Activated CD8-positive, alpha-beta T cell treated with anti-CD3 and anti-CD28 coated beads for 36 hours (primary cell): Measurements from ENCODE around the gene PRSS33. TPM values are rescaled to one million over a fixed set of nuclear protein-coding genes. Genes with fewer than 3 reads are reported as not detected.

Source experiments
- ATAC-seq: fragments of 200-7000 bp; cut with Tn5 transposase; one replicate; pipeline ENCODE4 v1.10.0; 2021; ENCODE audit warnings: mild to moderate bottlenecking, moderate library complexity
- CTCF ChIA-PET: fragments of 350-600 bp; sonication (Branson Sonifier 250); formaldehyde crosslinking; loops from one replicate; lab custom pipeline; 2021; ENCODE audit warnings: antibody characterized with exemption; lab: Charles Lee
- POLR2A ChIA-PET: fragments of 350-600 bp; sonication (Branson Sonifier 250); formaldehyde crosslinking; loops from one replicate; lab custom pipeline; 2021; ENCODE audit warnings: antibody characterized with exemption; lab: Charles Lee
- DNase-seq: peaks from one replicate; pipeline ENCODE4 v3.0.0-alpha.2; 2020
- H3K27ac Mint-ChIP-seq: one replicate; pipeline ENCODE4 v1.8.0; 2021; ENCODE audit warnings: mild to moderate bottlenecking, mixed read lengths
- H3K27me3 Mint-ChIP-seq: one replicate; pipeline ENCODE4 v1.8.0; 2021; ENCODE audit warnings: mixed read lengths
- H3K36me3 Mint-ChIP-seq: one replicate; pipeline ENCODE4 v1.8.0; 2021; ENCODE audit warnings: low read depth, mixed read lengths
- H3K4me1 Mint-ChIP-seq: one replicate; pipeline ENCODE4 v1.8.0; 2021; ENCODE audit warnings: low read depth, mixed read lengths
- H3K4me3 Mint-ChIP-seq: one replicate; pipeline ENCODE4 v1.8.0; 2021; ENCODE audit warnings: mild to moderate bottlenecking, moderate library complexity, mixed read lengths
- H3K9me3 Mint-ChIP-seq: one replicate; pipeline ENCODE4 v1.8.0; 2021; ENCODE audit warnings: mixed read lengths
- intact Hi-C: fragments of 100-400 bp; cut with micrococcal nuclease; formaldehyde crosslinking; loops from one replicate; pipeline ENCODE4 v1.10.0; 2022
- total RNA-seq, 2 experiments: library from RNA; stranded (reverse); gene quantifications; one replicate each; pipeline ENCODE4 v1.2.3, GENCODE V29; 2021
- TF ChIP-seq, protein P1 (sequence below): fragments of 200-600 bp; IDR thresholded peaks from one replicate; pipeline ENCODE4 v1.8.0; 2022; ENCODE audit warnings: antibody characterized with exemption, mild to moderate bottlenecking

The PRSS33 gene
- total RNA-seq, 2 experiments from 2014 or later: 0.29 TPM; not detected in 1

DNA sequence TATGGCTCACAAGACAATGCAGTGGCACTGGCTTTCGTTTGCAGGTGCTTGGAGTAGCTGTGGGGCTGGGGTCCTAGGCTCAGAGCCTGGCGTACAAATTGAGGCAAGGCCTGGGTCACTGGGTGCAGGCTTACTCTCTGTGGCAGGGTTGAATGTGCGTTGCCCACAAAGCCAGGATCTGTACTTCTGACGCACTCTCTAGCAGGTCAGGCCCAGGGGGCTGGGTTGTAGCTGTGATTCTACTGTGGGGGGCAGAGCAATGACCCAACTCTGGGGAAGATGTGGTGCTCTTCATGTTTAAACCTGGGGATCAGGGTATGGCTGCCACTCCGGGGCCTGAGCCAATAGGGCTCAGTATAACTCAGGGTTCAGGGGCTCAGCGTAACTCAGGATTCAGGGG lies 23.3 kb upstream of the PRSS33 start:
- H3K27me3 Mint-ChIP-seq: peaks cover 11% of the 10 kb centered on the region
- H3K27ac Mint-ChIP-seq: no peak overlapping the region
- no peaks in the 10 kb centered on the region for H3K36me3 Mint-ChIP-seq
- no peaks in the 10 kb centered on the region for H3K9me3 Mint-ChIP-seq
- ChIA-PET POLR2A (no interaction called here), CTCF (interaction anchor here (1.1 kb wide), 1 partner anchor 29 kb away, joined by 3 read pairs; no protein-coding TSS in a partner anchor)
- no peak overlapping the region for H3K4me3 Mint-ChIP-seq
- TF ChIP-seq, protein P1, sequence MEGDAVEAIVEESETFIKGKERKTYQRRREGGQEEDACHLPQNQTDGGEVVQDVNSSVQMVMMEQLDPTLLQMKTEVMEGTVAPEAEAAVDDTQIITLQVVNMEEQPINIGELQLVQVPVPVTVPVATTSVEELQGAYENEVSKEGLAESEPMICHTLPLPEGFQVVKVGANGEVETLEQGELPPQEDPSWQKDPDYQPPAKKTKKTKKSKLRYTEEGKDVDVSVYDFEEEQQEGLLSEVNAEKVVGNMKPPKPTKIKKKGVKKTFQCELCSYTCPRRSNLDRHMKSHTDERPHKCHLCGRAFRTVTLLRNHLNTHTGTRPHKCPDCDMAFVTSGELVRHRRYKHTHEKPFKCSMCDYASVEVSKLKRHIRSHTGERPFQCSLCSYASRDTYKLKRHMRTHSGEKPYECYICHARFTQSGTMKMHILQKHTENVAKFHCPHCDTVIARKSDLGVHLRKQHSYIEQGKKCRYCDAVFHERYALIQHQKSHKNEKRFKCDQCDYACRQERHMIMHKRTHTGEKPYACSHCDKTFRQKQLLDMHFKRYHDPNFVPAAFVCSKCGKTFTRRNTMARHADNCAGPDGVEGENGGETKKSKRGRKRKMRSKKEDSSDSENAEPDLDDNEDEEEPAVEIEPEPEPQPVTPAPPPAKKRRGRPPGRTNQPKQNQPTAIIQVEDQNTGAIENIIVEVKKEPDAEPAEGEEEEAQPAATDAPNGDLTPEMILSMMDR: no peak
- no peak for DNase-seq
- ATAC-seq: no peak
- H3K4me1 Mint-ChIP-seq: no peaks in the 10 kb centered on the region
- intact Hi-C loops: no loop called here

DNA sequence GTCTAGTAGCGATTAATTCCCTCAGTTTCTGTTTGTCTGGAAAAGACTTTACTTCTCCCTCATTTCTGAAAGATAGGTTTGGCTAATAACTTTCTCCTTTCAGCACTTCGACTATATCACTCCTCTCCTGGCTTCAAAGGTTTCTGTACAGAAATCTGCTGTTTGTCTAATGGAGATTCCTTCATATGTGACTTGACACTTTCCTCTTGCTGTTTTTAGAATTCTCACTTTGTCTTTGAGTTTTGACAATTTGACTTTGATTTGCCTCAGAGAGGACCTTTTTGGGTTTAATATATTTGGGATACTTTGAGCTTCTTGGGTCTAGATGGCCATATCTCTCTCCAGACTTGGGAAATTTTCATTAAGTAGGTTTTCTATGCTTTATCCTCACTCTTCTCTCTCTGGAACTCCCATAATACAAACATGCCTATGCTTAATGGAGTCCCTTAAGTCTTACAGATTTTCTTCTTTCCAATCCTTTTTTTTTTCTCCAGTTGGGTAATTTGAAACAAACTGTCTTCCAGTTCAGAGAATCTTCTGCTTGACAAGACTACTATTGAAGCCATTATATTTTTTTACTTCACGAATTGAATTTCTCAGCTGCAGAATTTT lies 21.9 kb upstream of the PRSS33 start:
- ChIA-PET CTCF (no interaction called here), POLR2A (interaction anchor here (0.7 kb wide), 1 partner anchor 150 kb away, joined by 3 read pairs; no protein-coding TSS in a partner anchor)
- no peak for DNase-seq
- Mint-ChIP-seq H3K27me3 (peaks cover 10% of the 10 kb centered on the region), H3K27ac (no peak overlapping the region), H3K36me3 (no peaks in the 10 kb centered on the region), H3K4me3 (no peak overlapping the region), H3K9me3 (no peaks in the 10 kb centered on the region), H3K4me1 (no peaks in the 10 kb centered on the region)
- intact Hi-C loops: no loop called here
- no peak for ATAC-seq
- TF ChIP-seq, protein P1: no peak

DNA sequence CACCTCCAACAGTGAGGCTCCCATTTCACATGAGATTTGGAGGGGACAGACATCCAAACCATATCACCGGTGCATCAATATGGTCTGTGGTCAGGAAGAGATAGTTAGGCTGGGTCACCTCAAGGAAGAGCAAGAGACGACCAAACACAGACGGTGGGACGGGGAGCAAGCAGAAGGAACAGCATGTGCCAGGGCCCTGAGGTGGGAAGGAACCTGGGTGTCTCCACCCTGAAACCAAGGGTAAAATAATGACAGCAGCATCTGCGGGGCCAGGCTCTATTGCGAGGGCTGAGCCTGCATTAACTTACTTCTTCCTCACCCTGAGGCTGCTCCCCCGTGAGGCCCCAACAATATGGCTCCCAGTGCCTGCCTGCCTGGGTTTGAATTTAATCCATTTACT lies 20.8 kb upstream of the PRSS33 start:
- no peak for DNase-seq
- intact Hi-C loops: no loop called here
- Mint-ChIP-seq H3K36me3 (no peaks in the 10 kb centered on the region), H3K4me1 (no peaks in the 10 kb centered on the region), H3K27ac (no peak overlapping the region), H3K9me3 (peaks cover 6% of the 10 kb centered on the region), H3K27me3 (peaks cover 10% of the 10 kb centered on the region), H3K4me3 (no peak overlapping the region)
- ChIA-PET POLR2A (no interaction called here), CTCF (interaction anchor here (1.4 kb wide), 1 partner anchor 60 kb away, joined by 3 read pairs; no protein-coding TSS in a partner anchor)
- no peak for ATAC-seq
- TF ChIP-seq, protein P1: no peak

DNA sequence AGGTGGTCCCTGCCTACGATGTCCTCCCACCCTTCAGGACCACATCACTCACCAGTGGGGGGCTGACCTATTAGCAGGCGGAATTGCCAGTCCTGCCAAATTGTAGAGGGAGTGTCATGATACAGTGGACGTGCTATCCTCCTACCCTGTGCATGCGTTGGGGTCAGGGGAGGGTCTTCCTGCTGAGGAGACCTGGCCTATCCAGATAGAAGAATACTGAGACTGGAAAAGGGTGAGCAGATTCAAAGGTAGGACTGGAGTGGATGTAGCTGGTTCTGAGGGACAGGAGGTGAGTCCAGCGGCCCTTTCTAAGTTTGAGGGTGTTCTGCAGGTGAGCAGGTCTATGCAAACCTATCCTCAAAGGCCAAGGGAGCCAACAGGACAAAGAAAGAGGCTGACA lies 18.9 kb upstream of the PRSS33 start:
- TF ChIP-seq, protein P1: no peak
- Mint-ChIP-seq H3K36me3 (no peaks in the 10 kb centered on the region), H3K4me1 (no peaks in the 10 kb centered on the region), H3K27ac (no peak overlapping the region), H3K9me3 (peaks cover 7% of the 10 kb centered on the region), H3K4me3 (no peak overlapping the region), H3K27me3 (peaks cover 8% of the 10 kb centered on the region)
- intact Hi-C loops: no loop called here
- ChIA-PET POLR2A (no interaction called here), CTCF (no interaction called here)
- DNase-seq (no peak), ATAC-seq (no peak)

DNA sequence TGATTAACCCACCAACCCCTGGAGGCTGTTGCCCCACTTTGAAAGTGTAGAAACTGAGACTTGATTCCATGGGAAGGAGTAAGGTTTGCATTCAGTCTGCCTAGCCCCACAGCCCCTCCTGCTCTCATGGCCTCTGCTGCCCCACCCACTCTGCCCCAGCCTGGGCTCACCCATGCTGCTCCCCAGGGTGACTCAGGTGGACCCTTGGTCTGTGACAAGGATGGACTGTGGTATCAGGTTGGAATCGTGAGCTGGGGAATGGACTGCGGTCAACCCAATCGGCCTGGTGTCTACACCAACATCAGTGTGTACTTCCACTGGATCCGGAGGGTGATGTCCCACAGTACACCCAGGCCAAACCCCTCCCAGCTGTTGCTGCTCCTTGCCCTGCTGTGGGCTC lies 17.4 kb upstream of the PRSS33 start:
- CTCF ChIA-PET: no interaction called here
- TF ChIP-seq, protein P1: no peak
- Mint-ChIP-seq H3K27me3 (peaks cover 2% of the 10 kb centered on the region), H3K4me3 (no peak overlapping the region), H3K27ac (no peak overlapping the region), H3K36me3 (no peaks in the 10 kb centered on the region), H3K9me3 (peaks cover 7% of the 10 kb centered on the region), H3K4me1 (no peaks in the 10 kb centered on the region)
- ATAC-seq (no peak), DNase-seq (no peak)
- POLR2A ChIA-PET: no interaction called here
- intact Hi-C loops: no loop called here
